Small intestine (tissue), 7 donors: ENCODE measurements around the gene VSNL1. TPM values are rescaled to one million over a fixed set of nuclear protein-coding genes. Genes with fewer than 3 reads are reported as not detected.

Experiments
- DNase-seq, 2 donors: peaks; one replicate each; pipeline versions ENCODE4 v3.0.0 to v3.0.0-alpha.2; 2013
- FAIRE-seq: peaks from 2 replicates; lab custom pipeline; 2012; peaks lifted over from hg19 to GRCh38; lab: Jason Lieb, UNC
- H3K27ac ChIP-seq, 3 donors: one replicate each; pipeline ENCODE4 v1.5.1; 2013; ENCODE audit warnings: low read length in 2 of 3, mild to moderate bottlenecking in 2 of 3, control low read depth in 1 of 3, inconsistent platforms in 1 of 3, low read depth in 1 of 3, moderate library complexity in 1 of 3
- H3K27me3 ChIP-seq, 3 donors: one replicate each; pipeline ENCODE4 v1.6.1; 2013; ENCODE audit warnings: low read length in 3 of 3, inconsistent platforms in 1 of 3; ENCODE audit not compliant: control insufficient read depth in 3 of 3, insufficient read depth in 3 of 3
- H3K36me3 ChIP-seq, 3 donors: one replicate each; pipeline ENCODE4 v1.6.1; 2013; ENCODE audit warnings: low read length in 3 of 3, inconsistent platforms in 1 of 3, low read depth in 1 of 3, mild to moderate bottlenecking in 1 of 3, moderate library complexity in 1 of 3; ENCODE audit not compliant: control insufficient read depth in 3 of 3, insufficient read depth in 2 of 3
- H3K4me1 ChIP-seq, 3 donors: one replicate each; pipeline ENCODE4 v1.6.1; 2013; ENCODE audit warnings: low read length in 2 of 3, inconsistent platforms in 1 of 3, low read depth in 1 of 3, mild to moderate bottlenecking in 1 of 3, moderate library complexity in 1 of 3; ENCODE audit not compliant: control insufficient read depth in 3 of 3, insufficient read depth in 2 of 3
- H3K4me3 ChIP-seq, 3 donors: one replicate each; pipeline ENCODE4 v1.5.1; 2013; ENCODE audit warnings: low read length in 3 of 3, control low read depth in 1 of 3, inconsistent platforms in 1 of 3, low read depth in 1 of 3, mild to moderate bottlenecking in 1 of 3, moderate library complexity in 1 of 3
- H3K9me3 ChIP-seq, 2 donors: one replicate each; pipeline ENCODE4 v1.6.1; 2013; ENCODE audit warnings: low read depth in 1 of 2, low read length in 1 of 2; ENCODE audit not compliant: control insufficient read depth in 2 of 2, insufficient read depth in 1 of 2
- WGBS, 3 donors: extraction: QIAGEN DNeasy Blood & Tissue Kit; methylation state at CpG; one replicate each; pipeline ENCODE4 v1.1.7; 2013; 5-methylcytosine and 5-hydroxymethylcytosine counted together
- polyA plus RNA-seq, 4 donors: library from polyadenylated mRNA; stranded (reverse) in 3 of 4; unstranded in 1 of 4; fragments of 200-250 nt in 3 of 4; fragments of 120-200 nt in 1 of 4; gene quantifications; one replicate each; pipeline versions ENCODE4 v1.2.1 to v1.2.3, GENCODE V29; 2013
- donor health status: healthy with polysubstance abuse.
- donor health status: control.
- donor health status: control.
- donor health status: Bipolar disorder and iron deficiency.
- donor health status: healthy.

Gene VSNL1
- polyA plus RNA-seq, 4 donors = 0.07 to 0.54 (median 0.16) TPM; not detected in 1

DNA sequence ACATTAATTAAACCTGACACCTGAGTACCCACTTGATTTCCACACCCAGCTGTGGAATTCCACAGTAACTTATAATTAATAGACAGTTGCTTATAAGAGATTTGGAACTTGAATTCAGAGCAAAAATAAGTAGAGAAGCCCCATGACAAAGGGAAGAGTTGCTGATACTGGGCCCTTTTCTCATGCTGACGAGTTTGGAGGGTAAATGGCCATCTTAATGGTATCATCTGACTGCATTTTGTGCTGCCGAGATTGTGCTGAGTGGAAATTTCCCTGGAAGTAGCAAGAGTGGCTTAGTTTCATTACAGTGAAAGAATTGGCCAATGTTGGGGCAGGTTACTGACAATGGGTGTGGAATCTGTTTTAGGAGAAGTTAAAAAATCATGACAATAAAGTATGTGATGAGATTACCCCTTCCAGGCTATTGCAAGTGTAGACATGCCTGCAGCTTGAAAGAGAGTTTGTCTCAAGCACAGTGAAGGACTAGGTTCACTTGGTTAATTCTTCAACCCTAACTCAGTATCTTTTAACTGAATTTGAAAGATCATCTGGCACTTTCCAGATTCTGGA, 49.9 kb downstream of the VSNL1 start:
- no peaks in the 10 kb centered on the region for H3K4me1 ChIP-seq
- WGBS, 3 donors = 58 to 70% (median 67%) methylated on average over 2 of the region's 2 CpGs
- H3K27me3 ChIP-seq = peaks cover 0 to 2% (median 0%) of the 10 kb centered on the region in 3 donors
- no peaks in the 10 kb centered on the region for H3K36me3 ChIP-seq
- no peak overlapping the region for H3K27ac ChIP-seq
- no peaks in the 10 kb centered on the region for H3K9me3 ChIP-seq
- H3K4me3 ChIP-seq = no peak overlapping the region
- FAIRE-seq (no peak), DNase-seq (no peak)

GRCh38 chr2:17591846-17592245, 51.4 kb downstream of the VSNL1 start:
- WGBS, 3 donors = 55 to 76% (median 56%) methylated on average over 3 of the region's 3 CpGs
- Histone ChIP-seq H3K27ac (no peak overlapping the region), H3K4me3 (no peak overlapping the region), H3K9me3 (no peaks in the 10 kb centered on the region), H3K4me1 (no peaks in the 10 kb centered on the region), H3K27me3 (peaks cover 0 to 2% (median 0%) of the 10 kb centered on the region in 3 donors), H3K36me3 (no peaks in the 10 kb centered on the region)
- FAIRE-seq (no peak), DNase-seq (no peak)

DNA sequence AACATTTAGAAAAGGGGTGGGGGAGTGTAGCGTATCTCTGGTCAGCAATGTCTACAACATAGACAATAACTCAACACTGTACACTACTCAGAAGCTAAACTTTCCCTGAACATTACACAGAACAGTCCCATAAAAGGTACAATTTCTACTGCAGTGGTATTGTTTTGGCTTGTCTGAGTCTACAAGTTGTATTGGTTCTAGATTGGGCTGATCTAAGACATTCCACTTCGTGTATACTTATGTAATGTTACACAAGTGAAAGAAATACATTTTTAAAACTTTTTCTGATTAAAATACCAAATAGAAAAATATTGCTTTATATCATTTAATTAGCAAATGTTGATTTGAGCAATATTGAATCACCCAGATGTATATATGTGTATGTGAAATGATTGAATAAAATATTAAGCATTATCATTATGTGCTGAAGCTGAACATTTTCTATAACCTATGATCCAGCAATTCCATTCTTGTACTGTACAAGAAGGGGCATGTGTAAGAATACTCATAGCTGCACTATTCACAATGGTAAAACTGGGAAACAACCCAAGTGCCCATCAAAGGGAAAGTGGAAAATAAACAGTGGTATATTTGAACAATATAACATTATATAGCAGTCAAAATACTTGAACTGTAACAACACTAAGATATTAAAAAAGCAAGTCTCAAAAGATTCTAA, 52.4 kb downstream of the VSNL1 start:
- Histone ChIP-seq H3K4me3 (no peak overlapping the region), H3K27me3 (no peaks in the 10 kb centered on the region), H3K4me1 (no peaks in the 10 kb centered on the region), H3K36me3 (no peaks in the 10 kb centered on the region), H3K9me3 (no peaks in the 10 kb centered on the region), H3K27ac (no peak overlapping the region)
- FAIRE-seq (no peak), DNase-seq (no peak)
- WGBS, 3 donors = 66 to 80% (median 73%) methylated on average over 2 of the region's 2 CpGs

GRCh38 chr2:17593445-17593840, 52.9 kb downstream of the VSNL1 start:
- whole genome bisulfite sequencing, 3 donors = 76 to 78% (median 77%) methylated on average over 2 of the region's 2 CpGs
- no peak overlapping the region for H3K4me3 ChIP-seq
- no peak for DNase-seq
- FAIRE-seq = no peak
- no peaks in the 10 kb centered on the region for H3K36me3 ChIP-seq
- no peaks in the 10 kb centered on the region for H3K27me3 ChIP-seq
- no peaks in the 10 kb centered on the region for H3K4me1 ChIP-seq
- no peaks in the 10 kb centered on the region for H3K9me3 ChIP-seq
- no peak overlapping the region for H3K27ac ChIP-seq

GRCh38 chr2:17593841-17594491, 53.5 kb downstream of the VSNL1 start:
- DNase-seq (no peak), FAIRE-seq (no peak)
- Histone ChIP-seq H3K4me1 (no peaks in the 10 kb centered on the region), H3K27me3 (no peaks in the 10 kb centered on the region), H3K4me3 (no peak overlapping the region), H3K27ac (no peak overlapping the region), H3K9me3 (no peaks in the 10 kb centered on the region), H3K36me3 (no peaks in the 10 kb centered on the region)
- 47 to 60% (median 52%) methylated on average over 6 of the region's 6 CpGs for WGBS, 3 donors

GRCh38 chr2:17594533-17595401, 54.3 kb downstream of the VSNL1 start:
- FAIRE-seq = no peak
- 64 to 69% (median 69%) methylated on average over 7 of the region's 7 CpGs for WGBS, 3 donors

DNA sequence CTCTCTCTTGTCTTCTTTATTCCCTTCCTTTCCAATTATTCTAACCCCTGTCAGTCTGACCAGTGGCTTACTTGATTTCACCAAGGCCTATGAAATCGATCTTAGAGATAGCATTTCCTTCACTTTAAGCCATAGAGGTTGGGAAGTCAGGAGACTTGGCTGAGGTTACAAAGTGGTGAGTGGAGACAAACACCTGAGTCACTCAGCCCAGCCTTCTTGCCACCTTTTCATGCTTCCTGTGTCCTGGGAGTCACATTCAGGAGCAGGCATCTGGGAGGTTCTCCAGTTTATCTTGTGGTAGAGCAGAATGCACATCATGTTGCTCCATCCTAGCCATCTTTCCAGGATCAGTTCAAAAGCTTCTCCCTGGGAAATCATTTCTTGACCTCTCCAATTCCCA, 59.1 kb downstream of the VSNL1 start:
- H3K4me3 ChIP-seq = no peak overlapping the region
- no peaks in the 10 kb centered on the region for H3K4me1 ChIP-seq
- no peak overlapping the region for H3K27ac ChIP-seq
- DNase-seq (no peak), FAIRE-seq (no peak)
- no peaks in the 10 kb centered on the region for H3K27me3 ChIP-seq
- no peaks in the 10 kb centered on the region for H3K9me3 ChIP-seq
- WGBS, 3 donors = 48 to 85% (median 63%) methylated on average over 1 of the region's 1 CpG
- H3K36me3 ChIP-seq = no peaks in the 10 kb centered on the region

More at GRCh38 chr2:17594533-17595401, 54.3 kb downstream of the VSNL1 start:
- Histone ChIP-seq H3K27me3 (no peaks in the 10 kb centered on the region), H3K36me3 (no peaks in the 10 kb centered on the region), H3K4me3 (no peak overlapping the region), H3K27ac (no peak overlapping the region), H3K9me3 (no peaks in the 10 kb centered on the region), H3K4me1 (no peaks in the 10 kb centered on the region)
- no peak for DNase-seq

GRCh38 chr2:17600556-17601204, 60.2 kb downstream of the VSNL1 start:
- no peak overlapping the region for H3K27ac ChIP-seq
- H3K36me3 ChIP-seq = no peaks in the 10 kb centered on the region
- FAIRE-seq (no peak), DNase-seq (no peak)
- no peaks in the 10 kb centered on the region for H3K4me1 ChIP-seq
- H3K27me3 ChIP-seq = no peaks in the 10 kb centered on the region
- H3K9me3 ChIP-seq = no peaks in the 10 kb centered on the region
- no peak overlapping the region for H3K4me3 ChIP-seq
